Heart left ventricle (tissue), 16 donors: ENCODE data around the gene PYGM. TPM values are rescaled to one million over a fixed set of nuclear protein-coding genes. Genes with fewer than 3 reads are reported as not detected.

Source experiments
- ATAC-seq, 4 donors: fragments of 200-7000 bp; cut with Tn5 transposase; one replicate each; pipeline ENCODE4 v1.9.1; 2020 to 2022; ENCODE audit warnings: moderate library complexity in 4 of 4, mild to moderate bottlenecking in 3 of 4, moderate number of reproducible peaks in 1 of 4
- DNase-seq, 5 donors: peaks; one replicate each; pipeline ENCODE4 v3.0.0-alpha.2; 2020
- H3K27ac ChIP-seq, 12 donors: fragments of 200-600 bp; sonication (generic) in 4 of 12; one replicate each; pipeline versions ENCODE4 v1.5.0 to v1.8.0; 2016 to 2022; ENCODE audit warnings: mild to moderate bottlenecking in 2 of 12
- H3K27me3 ChIP-seq, 9 donors: fragments of 200-600 bp; sonication (generic) in 2 of 9; one replicate each; pipeline versions ENCODE4 v1.5.1 to v1.8.0; 2016 to 2022; ENCODE audit warnings: mild to moderate bottlenecking in 3 of 9
- H3K36me3 ChIP-seq, 9 donors: fragments of 200-600 bp; sonication (generic) in 2 of 9; one replicate each; pipeline versions ENCODE4 v1.5.0 to v1.8.0; 2018 to 2022; ENCODE audit warnings: mild to moderate bottlenecking in 2 of 9
- H3K4me1 ChIP-seq, 12 donors: fragments of 200-600 bp; sonication (generic) in 4 of 12; one replicate each; pipeline versions ENCODE4 v1.5.0 to v1.8.0; 2016 to 2022; ENCODE audit warnings: mild to moderate bottlenecking in 3 of 12
- H3K4me3 ChIP-seq, 12 donors: fragments of 200-600 bp; sonication (generic) in 4 of 12; one replicate each; pipeline versions ENCODE4 v1.5.0 to v1.8.0; 2017 to 2022; ENCODE audit warnings: mild to moderate bottlenecking in 9 of 12, moderate library complexity in 4 of 12
- H3K9me3 ChIP-seq, 12 donors: fragments of 200-600 bp; sonication (generic) in 4 of 12; one replicate each; pipeline versions ENCODE4 v1.5.0 to v1.8.0; 2016 to 2022; ENCODE audit warnings: mild to moderate bottlenecking in 1 of 12
- CTCF ChIP-seq, 12 donors: fragments of 200-600 bp; sonication (generic) in 4 of 12; IDR thresholded peaks; one replicate each; pipeline versions ENCODE4 v1.5.0 to v1.8.0; 2018 to 2022; ENCODE audit warnings: antibody characterized with exemption in 12 of 12, mild to moderate bottlenecking in 5 of 12
- POLR2A ChIP-seq, 2 donors: fragments of 450-650 bp; IDR thresholded peaks; one replicate each; pipeline ENCODE4 v1.6.1; 2017; ENCODE audit warnings: antibody characterized with exemption in 2 of 2, mild to moderate bottlenecking in 2 of 2, moderate library complexity in 2 of 2
- WGBS, 4 donors: extraction: QIAGEN DNeasy Blood & Tissue Kit in 2 of 4; methylation state at CpG; one replicate each; pipeline versions ENCODE4 v1.1.5 to v1.1.7; 2013 to 2018; 5-methylcytosine and 5-hydroxymethylcytosine counted together
- intact Hi-C, 10 donors: fragments of 100-400 bp; cut with DNase I; formaldehyde crosslinking; loops; one replicate each; pipeline versions ENCODE4 v1.11.1 to v1.14.2; 2022
- polyA plus RNA-seq, 2 donors: library from polyadenylated mRNA; stranded (reverse); fragments of 200-250 nt; gene quantifications; one replicate each; pipeline ENCODE4 v1.2.3, GENCODE V29; 2013
- total RNA-seq, 9 donors: library from RNA; depleted of rRNA in 2 of 9; stranded (reverse); fragments of >200 nt in 2 of 9; fragmentation: NEBNext Ultra II Directional in 3 of 9; extraction: Animal tissue kit (Norgen Biotek cat#: 25700) in 3 of 9; gene quantifications; one replicate each; pipeline versions ENCODE4 v1.1.0 to v1.2.4, GENCODE V29; 2016 to 2023
- donor health status: ischemic (EF 13 %, LVEDD 7.1; RV severe dilation, severe dysfunction).
- donor health status: healthy with polysubstance abuse.
- donor health status: DM: no; HTN: yes; CAD: no.
- donor health status: DM: no; HTN: no; CAD: no.
- donor health status: ischemic (EF 25% LVEDD 6.9; RV normal size, moderate dysfunction).
- donor health status: ischemic (EF 25% LVEDD 5.7; RV mildly dilated, moderate dysfunction).
- donor health status: healthy.
- donor health status: DM: yes; HTN: yes; CAD: no.
- donor health status: ischemic (EF 35%, LVEDD 5.7; RV mildly dilated, moderate dysfunction).
- donor health status: nonischemic (EF 11% LVEDD 7.7; RV severe dilation, severe dysfunction).
- donor health status: DM: yes; HTN: yes; CAD: no.
- donor health status: PGD.
- donor health status: ischemic (EF 29% LVEDD 5.4; RV normal size, mild dysfunction).
- donor health status: nonischemic (EF 23%, LVEDD 6.1; RV moderate dilation, normal function).

Gene PYGM
- total and polyA plus RNA-seq, 11 donors, result 10.3 to 167 (median 80.2) TPM

- no peaks in the 10 kb centered on the region for H3K27me3 ChIP-seq
- WGBS, 4 donors, result 54 to 58% (median 56%) methylated on average over 15 of the region's 15 CpGs
- no peak overlapping the region for H3K4me3 ChIP-seq
- no peaks in the 10 kb centered on the region for H3K4me1 ChIP-seq
- DNase-seq (peak in 1 of 5 donors; percentile 61), ATAC-seq (peak in 3 of 4 donors; percentile 55 to 74 (median 65))
- H3K27ac ChIP-seq, result peak overlapping the region in 1 of 12 donors; percentile 26
- intact Hi-C loops, result loop anchor here in 1 of 10 donors (2.0 to 5.0 kb wide), 2 partner anchors 105 to 331 kb away; no protein-coding TSS in a partner anchor
- TF ChIP-seq CTCF (IDR thresholded peaks at IDR 0.05) (peak; percentile 46 to 76 (median 62)), POLR2A (IDR thresholded peaks at IDR 0.05) (no peak)
- peaks cover 0 to 39% (median 15%) of the 10 kb centered on the region in 9 donors for H3K36me3 ChIP-seq
- H3K9me3 ChIP-seq, result no peaks in the 10 kb centered on the region
These were observed 27.9 kb upstream of the PYGM start for GRCh38 chr11:64787526-64788320.

- no peak for ATAC-seq
- no peaks in the 10 kb centered on the region for H3K27me3 ChIP-seq
- peaks cover 0 to 27% (median 15%) of the 10 kb centered on the region in 9 donors for H3K36me3 ChIP-seq
- H3K27ac ChIP-seq, result no peak overlapping the region
- H3K4me1 ChIP-seq, result no peaks in the 10 kb centered on the region
- H3K4me3 ChIP-seq, result no peak overlapping the region
- no peak for DNase-seq
- intact Hi-C loops, result loop anchor here in 1 of 10 donors (2.0 to 5.0 kb wide), 2 partner anchors 106 to 332 kb away; no protein-coding TSS in a partner anchor
- TF ChIP-seq POLR2A (IDR thresholded peaks at IDR 0.05), result no peak
- no peak for TF ChIP-seq CTCF (IDR thresholded peaks at IDR 0.05)
- no peaks in the 10 kb centered on the region for H3K9me3 ChIP-seq
- WGBS, 4 donors, result 89 to 92% (median 90%) methylated on average over 10 of the region's 10 CpGs
These were observed 26.5 kb upstream of the PYGM start for GRCh38 chr11:64786308-64786707.

- ATAC-seq (no peak), DNase-seq (no peak)
- Histone ChIP-seq H3K4me1 (peaks cover 0 to under 1% (median 0%) of the 10 kb centered on the region in 12 donors), H3K27ac (no peak overlapping the region), H3K4me3 (no peak overlapping the region), H3K27me3 (no peaks in the 10 kb centered on the region), H3K36me3 (peaks cover 0 to 18% (median 9%) of the 10 kb centered on the region in 9 donors), H3K9me3 (no peaks in the 10 kb centered on the region)
- WGBS, 4 donors, result 91 to 93% (median 91%) methylated on average over 12 of the region's 12 CpGs
- intact Hi-C loops, result loop anchor here in 1 of 10 donors (5.0 kb wide), 1 partner anchor 107 kb away; no protein-coding TSS in a partner anchor
- TF ChIP-seq POLR2A (IDR thresholded peaks at IDR 0.05), result no peak
- no peak for TF ChIP-seq CTCF (IDR thresholded peaks at IDR 0.05)
These were observed 25.2 kb upstream of the PYGM start for GRCh38 chr11:64784813-64785581.
